IPS-NIHi7 (cell line): ENCODE measurements around the gene TRIM37.

Source experiments
- DNase-seq: peaks from one replicate; pipeline ENCODE4 v3.0.0; 2012; ENCODE audit warnings: mixed read lengths; ENCODE audit errors: extremely low spot score

The TRIM37 gene

DNA sequence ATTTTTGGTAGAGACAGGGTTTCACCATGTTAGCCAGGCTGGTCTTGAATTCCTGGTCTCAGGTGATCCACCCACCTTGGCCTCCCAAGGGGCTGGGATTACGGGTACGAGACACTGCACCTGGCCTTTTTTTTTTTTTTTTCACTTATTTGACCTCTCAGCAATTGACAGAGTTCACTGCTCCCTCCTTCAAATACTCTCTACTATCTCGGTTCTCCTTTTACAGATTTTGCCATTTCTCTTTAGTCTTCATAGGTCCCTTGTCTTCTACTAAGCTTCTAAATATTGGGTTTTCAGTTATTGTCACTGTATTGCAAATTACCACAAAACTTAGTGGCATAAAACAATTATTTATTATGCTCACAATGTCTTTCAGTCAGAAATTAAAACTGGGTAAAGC is 159.3 kb downstream of the TRIM37 start:
- DNase-seq: no peak

- DNase-seq: no peak
Observed at GRCh38 chr17:58944166-58944565, 162.5 kb downstream of the TRIM37 start.

GRCh38 chr17:58936295-58936694 is 170.4 kb downstream of the TRIM37 start:
- DNase-seq: no peak

GRCh38 chr17:58932956-58933355 is 173.7 kb downstream of the TRIM37 start:
- DNase-seq: no peak
